EL (cell line): ENCODE measurements around the gene PCDH9.
"Not testable (repeated sequence)": the region's sequence is repeated elsewhere in the genome, so short reads cannot be mapped to it uniquely, and the experiment has no call there.

Experiments used
- DNase-seq: peaks from one replicate; pipeline ENCODE4 v3.0.0-alpha.2; 2016

The PCDH9 gene

DNA sequence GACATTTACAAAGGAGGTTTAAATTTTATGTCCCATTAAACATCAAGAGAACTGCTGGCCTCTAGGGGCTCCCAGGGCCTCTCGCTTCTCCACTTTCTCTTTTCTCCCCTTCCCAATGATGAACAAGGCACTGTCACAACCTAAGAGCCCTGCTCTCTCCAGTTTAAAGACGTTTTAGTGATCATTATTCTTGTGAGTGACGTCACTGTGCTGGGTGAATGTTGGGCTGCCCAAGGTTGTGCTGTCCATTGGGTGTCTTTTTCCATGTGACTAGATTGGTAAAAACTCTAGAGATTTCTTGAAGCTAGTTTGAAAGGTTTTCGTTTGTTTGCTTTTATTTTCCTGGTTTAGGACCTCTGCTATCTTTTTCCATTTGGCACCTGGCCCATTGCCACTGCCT, 602.6 kb downstream of the PCDH9 start:
- DNase-seq: no peak

DNA sequence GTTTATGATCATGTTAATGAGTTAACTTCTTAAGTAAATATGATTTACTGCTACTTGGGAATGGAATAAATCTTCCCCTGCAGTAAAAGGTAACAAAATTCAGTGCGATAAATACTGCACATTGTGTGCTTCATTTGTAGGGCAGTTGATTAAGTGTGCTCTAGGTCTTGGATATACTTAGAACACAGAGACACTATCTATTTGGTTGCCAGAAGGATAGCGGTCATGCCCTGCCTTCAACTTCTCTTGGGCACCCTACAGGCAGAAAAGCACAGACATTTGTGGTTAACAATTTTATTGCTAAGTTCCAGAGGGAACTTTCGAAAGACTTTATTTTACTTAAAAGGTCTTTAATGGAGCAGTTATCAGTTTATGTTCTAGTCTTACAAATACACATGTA, 605.8 kb downstream of the PCDH9 start:
- no peak for DNase-seq

DNA sequence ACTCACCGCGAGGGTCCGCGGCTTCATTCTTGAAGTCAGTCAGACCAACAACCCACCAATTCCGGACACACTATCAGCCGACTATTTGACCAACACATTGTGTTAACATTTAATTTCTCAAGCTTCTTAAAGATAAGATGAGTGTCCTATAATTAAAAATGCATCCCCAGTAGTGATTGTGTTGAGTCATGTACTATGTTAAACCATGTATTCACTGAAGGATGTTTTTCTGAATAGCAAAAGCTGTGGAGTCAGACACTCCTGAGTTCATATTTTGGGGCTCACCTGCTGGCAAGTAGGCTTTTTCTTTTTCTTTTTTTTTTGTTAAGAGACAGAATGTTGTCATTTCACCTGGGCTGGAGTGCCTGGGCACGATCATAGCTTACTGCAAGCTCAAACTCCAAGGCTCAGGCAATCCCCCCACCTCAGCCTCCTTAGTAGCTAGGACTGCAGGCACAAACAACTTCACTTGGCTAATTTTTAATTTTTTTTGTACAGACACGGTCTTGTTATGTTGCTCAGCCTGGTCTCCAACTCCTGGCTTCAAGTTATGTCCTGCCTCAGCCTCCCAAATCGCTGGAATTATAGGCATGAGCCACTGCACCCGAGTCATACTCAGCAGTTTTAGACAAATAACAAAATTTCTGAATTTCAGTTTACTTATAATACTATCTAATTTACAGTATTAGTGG, 606.9 kb downstream of the PCDH9 start:
- DNase-seq: no peak

DNA sequence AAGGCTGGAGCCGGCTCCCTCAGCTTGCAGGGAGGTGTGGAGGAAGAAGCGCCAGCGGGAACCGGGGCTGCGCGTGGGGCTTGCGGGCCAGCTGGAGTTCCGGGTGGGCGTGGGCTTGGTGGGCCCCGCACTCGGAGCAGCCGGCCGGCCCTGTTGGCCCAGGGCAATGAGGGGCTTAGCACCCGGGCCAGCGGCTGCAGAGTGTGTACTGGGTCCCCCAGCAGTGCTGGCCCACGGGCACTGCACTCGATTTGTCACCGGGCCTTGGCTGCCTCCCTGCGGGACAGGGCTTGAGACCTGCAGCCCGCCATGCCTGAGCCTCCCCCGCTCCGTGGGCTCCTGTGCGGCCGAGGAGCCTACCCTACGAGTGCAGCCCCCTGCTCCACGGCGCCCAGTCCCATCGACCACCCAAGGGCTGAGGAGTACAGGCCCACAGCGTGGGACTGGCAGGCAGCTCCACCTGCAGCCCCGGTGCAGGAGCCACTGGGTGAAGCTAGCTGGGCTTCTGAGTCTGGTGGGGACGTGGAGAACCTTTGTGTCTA, 608.2 kb downstream of the PCDH9 start:
- not testable (repeated sequence) for DNase-seq

DNA sequence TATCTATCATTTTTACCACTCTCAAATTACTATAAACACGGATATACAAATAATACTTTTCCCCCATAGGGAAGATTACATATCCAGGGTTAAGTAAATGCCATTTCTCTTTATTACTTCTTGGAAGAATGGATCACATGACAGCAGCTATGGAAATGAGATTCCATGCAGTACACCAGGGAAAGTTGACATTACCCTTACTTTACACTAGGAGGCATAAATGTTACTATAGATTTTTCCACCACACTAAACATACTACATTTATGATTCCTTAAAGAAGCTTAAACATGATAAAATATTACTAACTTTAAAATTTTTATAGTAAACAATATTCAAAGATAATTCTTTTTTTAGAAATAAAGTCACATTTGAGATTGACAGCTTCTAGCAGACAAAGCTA, 611.4 kb downstream of the PCDH9 start:
- peak; percentile 16 for DNase-seq

DNA sequence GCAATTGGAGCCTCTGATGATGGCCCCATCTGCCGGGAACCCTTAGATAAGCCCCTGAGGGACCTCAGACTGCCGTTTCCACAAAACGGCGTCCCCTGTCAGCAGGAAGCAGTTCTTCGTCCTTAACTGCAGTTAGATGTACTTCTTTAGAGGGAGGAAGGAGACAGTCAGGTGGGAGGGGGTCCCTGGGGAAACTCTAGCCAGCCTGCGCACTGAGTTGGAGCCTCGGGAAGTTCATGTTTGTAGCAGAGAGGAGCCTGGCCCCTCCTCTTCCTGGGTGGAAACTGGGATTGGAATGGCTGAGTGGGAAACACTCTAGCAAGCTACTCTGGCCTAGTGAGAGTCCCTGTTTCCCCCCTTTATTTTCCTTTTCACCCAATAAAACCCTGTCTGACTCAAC, 612.4 kb downstream of the PCDH9 start:
- no peak for DNase-seq

DNA sequence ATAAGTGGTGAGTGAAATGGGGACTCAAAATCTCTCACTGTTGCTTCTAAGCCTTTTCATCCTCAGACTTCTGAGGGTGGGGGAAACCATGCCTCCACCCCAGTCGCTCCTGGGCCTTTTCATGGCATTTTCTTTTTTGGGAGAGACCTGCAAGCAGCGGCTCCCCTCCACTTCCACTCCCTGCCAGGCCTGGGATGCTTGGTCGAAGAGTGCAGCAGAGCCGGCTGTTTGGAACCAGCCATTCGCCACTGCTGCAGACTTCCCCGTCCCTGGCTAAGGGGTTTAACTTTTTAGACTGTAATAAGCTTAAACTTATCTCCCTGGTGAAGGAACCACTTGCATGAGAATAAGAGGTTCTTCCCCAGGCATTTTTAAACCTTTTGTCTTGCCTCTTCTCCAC, 617.2 kb downstream of the PCDH9 start:
- DNase-seq: no peak

DNA sequence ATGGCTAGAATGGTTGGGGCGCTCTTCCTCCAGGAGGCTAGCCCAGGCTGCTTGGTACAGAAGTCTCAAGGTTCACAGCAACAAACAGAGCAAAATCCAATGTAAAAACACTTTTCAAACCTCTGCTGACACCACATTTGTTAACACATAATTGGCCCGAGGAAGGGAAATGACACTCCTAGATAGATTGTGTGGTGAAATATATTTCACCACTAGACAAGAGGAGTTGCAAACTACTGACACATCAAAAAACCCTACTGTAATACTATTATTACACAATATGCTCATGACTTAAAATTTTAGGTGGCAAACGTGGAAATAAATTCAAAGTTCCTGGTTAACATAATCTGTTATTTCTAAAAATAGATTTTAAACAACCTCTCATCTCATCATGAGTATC, 643.6 kb downstream of the PCDH9 start:
- no peak for DNase-seq

DNA sequence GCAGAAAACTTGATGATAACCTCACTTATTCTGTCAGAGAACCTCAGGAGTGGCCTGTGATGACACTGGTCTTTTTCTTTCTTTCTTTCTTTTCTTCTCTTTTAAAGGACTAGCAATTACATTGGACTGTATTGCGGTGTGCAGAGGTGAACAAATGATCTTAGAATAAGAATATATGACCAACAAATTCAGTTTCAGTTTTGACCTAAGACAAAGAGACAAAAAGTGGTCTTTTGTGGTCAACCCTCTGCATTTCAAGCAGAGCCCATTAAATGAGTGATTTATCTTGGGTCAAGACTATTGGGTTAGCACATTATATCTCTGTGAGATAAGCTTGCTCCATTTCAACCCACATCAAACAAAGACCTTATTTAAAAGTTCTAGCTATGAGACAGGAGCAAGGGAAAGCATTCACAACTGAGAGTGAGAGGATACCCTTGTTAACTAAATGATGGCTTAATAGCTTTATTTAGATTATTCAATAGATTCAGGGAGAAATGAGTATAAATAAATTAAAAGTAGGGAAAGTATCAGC, 644.4 kb downstream of the PCDH9 start:
- no peak for DNase-seq

DNA sequence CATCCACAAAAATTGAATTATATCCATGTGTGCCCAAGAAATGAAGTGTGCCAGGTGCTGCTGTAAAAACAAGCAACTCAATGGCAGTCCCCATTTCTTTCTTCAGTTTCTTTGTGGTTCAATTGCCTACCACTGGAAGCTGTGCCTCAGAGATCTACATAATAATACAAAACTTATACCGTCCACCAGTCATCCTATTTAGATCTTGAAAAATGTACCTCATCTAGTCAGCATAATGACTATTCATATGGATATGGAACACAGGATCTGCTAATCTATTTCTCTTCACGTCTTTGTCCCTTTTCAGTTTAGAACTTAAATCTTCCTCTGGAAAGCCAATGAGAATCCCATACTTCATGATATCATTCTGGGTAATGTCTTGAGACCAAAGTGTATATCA, 648.5 kb downstream of the PCDH9 start:
- DNase-seq: no peak

DNA sequence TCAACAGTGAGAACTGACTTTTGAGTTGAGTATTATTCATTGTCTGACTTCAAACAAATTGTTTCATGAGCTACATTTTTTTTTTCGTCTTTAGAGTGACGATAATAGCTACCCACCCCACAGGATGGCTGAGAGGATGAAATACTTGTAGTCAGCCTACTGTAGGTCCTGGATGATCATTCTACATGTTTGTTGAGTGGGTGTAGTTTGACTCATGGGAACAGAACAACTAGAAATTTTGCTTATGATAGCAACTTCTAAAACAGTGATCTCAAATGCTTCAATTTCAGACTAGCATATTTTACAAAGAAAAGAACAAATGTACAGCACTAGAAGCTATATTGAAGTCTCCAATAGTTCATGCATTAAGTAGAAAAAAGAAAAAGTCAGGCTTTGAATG, 651.8 kb downstream of the PCDH9 start:
- no peak for DNase-seq

DNA sequence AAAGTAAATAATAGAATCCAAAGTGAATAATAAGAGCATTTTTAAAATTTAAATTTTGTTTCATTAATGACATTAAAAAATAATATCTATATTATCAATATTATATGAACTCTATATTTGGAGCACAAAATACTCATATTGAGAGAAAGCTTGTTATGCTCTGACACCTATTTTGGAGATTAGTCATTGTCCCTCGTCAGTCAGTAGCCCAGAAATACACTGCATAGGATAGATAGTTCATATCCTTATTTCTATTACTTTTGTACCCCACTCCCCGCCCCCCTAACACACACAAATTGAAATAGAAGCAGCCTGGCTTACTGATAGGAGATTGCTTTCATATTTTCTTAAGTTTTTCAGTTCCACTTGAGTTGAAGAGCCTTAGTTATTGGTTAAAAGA, 652.8 kb downstream of the PCDH9 start:
- no peak for DNase-seq

DNA sequence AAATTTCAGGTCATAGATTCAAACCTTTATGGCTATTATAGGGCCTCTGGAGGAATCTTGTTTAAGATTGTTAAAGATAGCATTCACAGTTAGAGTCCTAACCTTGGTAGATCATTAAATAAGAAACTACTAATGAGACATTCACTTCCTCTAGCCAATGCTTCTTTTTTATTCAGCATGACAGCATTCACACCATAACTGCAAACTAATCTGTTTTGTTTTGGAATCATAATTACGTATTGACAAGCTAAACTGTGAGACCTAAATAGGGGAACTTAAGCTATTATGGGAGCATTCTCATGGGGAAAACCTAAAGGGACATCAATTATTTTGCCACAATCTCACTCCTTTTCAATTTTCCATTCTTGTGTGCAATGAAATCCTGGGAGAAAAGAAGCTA, 653.8 kb downstream of the PCDH9 start:
- DNase-seq: no peak

DNA sequence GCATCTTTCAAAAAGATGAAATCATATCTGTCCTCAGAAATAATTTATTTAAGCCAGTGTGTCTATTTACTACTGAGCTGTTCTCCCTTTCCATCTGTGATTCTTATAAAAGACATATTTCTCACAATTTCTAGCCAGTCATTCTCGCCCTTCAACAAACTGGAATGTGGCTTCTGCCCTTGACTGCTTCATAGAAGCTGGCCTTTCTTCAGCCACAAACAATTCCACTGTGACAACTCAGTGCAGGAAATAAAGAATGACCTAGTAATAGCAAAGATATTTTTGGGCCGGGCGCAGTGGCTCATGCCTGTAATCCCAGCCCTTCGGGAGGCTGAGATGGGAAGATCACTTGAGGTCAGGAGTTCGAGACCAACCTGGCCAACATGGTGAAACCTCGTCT, 655.5 kb downstream of the PCDH9 start:
- DNase-seq: peak; percentile 66

DNA sequence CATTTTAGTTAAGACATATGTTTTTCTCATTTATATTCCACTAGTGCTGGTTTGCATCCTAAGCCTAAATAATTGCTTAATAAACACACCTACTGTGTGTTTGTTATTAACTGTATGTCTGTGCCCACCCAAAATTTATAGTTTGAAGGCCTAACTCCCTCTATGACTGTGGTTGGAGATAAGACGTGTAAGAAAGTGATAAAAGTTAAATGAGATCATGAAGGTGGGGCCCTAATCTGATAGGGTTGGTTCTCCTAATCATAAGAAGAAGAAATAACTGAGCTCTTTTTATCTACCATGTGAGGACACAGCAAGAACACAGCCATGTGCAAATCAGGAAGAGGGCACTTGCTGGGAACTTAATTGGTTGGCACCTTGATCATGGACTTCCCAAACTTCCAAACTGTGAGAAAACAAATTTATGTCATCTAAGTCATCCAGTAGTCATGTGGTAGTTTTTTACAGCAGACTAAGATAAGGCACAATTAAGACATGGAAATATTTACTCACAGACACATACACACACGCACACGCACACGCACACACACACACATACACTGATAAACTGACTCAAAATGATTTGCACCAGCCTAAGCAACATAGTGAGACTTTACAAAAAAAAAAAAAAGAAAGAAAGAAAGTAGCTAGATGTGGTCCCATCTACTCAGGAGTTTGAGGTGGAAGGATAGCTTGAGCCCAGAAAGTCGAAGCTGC, 662.1 kb downstream of the PCDH9 start:
- DNase-seq: no peak

DNA sequence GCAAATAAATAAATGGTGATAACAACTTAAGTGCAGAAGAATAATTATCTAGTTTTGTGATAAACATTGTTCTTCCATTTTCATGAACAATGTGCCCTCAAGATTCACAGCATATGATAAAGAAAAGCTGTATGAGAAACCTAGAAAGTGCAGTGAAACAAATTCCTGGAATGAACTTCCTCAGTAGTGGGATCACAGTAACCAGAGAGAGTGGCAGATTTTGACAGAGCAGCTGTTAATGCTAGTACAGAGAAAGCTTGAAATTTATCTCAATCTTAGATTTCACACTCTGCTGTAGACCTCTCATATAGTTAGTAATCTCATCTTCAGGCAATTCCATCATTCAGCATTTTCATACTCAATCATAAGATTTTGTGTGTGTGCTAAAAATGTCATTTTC, 664.9 kb downstream of the PCDH9 start:
- no peak for DNase-seq

DNA sequence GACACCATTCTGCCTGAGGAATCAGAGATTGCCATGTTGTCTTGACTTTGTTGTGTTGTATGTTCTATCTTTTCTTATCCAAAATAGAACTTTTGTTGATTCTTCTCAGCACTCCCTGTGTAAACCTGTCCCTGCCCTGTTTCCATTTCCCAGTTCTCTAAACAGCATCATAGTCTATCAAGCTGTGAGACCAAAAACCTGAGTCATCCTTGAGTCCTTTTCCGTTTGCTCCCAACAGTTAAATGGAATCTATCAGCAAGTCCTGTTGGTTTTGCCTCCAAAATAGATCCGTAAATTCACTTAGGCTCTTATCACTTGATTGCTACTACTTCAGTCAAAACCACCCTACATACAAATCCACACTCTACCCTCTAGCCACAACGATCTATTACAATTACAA, 667.1 kb downstream of the PCDH9 start:
- DNase-seq: no peak

DNA sequence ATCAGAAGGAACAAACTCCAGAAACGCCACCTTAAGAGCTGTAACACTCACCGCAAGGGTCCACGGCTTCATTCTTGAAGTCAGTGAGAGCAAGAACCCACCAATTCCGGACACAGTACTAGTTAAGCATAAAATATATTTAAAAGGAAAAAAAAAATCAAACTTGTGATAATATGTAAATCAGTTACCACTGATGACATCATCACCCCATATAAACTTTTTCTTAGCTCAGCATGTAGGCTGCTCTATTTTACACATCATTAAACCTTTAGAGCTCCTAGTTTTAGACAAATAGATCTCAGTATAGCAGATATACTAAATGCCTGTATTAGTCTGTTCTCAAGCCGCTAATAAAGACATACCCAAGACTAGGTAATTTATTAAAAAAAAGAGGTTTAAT, 668.1 kb downstream of the PCDH9 start:
- no peak for DNase-seq

DNA sequence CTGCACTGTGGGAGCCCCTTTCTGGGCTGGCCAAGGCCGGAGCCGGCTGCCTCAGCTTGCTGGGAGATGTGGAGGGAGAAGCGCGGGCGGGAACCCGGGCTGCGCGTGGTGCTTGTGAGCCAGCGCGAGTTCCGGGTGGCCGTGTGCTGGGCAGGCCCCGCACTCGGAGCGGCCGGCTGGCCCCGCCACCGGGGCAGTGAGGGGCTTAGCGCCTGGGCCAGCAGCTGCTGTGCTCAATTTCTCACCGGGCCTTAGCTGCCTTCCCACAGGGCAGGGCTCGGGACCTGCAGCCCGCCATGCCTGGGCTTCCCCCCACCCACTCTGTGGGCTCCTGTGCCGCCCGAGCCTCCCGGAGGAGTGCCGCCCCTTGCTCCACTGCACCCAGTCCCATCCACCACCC, 669.1 kb downstream of the PCDH9 start:
- no peak for DNase-seq

DNA sequence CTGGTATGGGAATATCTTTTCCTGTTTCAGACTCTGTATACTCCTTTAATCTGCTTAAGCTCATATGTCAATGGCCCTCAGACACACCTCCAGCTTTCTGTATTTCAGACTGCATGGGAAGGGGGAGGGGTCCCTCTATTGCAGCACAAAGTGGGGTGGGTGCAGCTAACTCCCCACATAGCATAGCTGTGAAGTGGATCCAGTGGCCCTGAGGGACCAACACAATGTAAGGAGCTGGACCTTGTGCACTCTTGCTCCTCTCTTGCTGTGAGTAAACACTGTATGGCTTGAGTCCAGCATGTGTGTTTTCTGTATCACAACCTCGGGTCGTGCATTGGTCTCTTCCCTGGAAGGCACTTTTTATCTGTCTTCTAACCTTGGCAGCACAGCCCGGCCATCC, 669.9 kb downstream of the PCDH9 start:
- no peak for DNase-seq

DNA sequence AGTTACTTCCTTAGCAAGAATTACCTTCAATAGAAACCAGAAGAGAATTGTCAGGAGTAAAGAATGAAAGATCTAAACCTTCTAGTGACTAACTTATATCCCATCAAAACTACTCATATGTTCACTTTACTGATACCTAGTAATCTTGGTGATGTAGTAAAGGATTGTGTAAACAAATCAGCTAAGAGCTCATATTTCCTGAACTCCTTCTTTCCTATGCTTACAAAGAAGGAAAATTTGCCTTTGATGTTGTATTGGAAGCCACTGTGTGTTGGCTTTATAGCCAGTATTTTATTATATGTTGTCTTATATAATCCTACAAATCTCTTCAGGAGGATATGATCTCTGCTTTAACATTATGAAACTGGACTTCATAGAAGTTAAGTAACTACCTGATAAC, 671.0 kb downstream of the PCDH9 start:
- no peak for DNase-seq

DNA sequence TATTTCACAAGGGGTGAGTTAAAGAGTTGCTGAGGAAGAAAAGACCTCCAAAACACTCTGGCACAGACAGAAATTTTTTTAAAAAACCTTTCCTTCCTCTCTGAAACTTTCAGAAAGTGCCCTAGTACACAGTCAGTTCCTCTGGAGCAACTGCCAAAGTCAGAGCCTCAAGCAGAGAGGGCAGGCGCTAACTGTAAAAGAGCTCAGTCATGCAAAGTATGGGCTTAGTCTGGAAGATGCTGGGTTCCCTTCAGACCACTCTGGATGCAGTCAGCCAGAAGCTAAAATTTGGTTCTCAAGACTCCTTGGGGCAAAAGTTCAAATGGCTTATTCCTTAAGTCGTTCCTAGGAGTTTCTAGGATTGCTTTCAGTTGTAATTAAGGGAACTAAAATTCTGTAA, 671.6 kb downstream of the PCDH9 start:
- no peak for DNase-seq

DNA sequence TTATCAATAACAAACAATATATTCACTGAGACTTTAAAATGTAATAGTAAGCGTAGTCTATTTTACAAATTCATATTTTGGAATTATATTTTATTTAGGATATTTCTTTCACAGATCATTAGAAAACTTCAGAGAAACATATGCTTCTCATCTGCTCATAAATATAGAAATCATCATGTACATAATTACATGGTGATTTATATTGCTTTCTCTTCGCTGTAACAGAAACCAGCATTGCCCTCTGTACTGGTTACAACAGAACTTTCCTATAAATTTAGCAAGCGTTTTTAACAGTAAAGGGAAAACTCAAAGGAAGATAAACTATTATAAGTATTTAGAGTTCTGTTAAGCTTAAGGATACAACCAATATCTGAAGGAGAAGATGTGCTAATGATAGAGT, 672.8 kb downstream of the PCDH9 start:
- no peak for DNase-seq

DNA sequence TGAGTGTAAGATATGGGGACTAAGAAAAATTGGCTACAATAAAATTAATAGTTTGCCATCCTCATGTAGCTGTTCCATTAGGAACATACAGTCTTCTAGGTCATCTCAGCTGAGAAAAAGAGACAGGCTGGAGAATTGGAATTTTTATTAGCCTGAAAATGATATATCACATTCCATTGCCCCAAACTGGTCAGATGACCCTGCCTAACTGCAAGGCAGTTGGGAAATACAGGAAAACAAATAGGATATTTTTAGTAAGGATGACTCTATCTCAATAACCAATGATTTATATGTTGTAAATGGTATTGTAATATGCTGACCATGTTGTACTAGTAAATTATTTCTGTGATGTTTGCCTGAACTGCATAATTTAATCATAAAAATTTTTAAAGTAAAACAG, 673.8 kb downstream of the PCDH9 start:
- peak; percentile 51 for DNase-seq
